ENCODE results near the gene ZNF574. TPM values are rescaled to one million over a fixed set of nuclear protein-coding genes. Genes with fewer than 3 reads are reported as not detected.

The ZNF574 gene
- polyA plus RNA-seq, 1 of the 3 experiments (the other 2 are of a cell fraction): 8.5 TPM

GRCh38 chr19:42102877-42103276 lies 26.9 kb downstream of the ZNF574 start:
- no peaks in the 10 kb centered on the region for H3K9me2 ChIP-seq
- peaks cover 0 to 8% of the 10 kb centered on the region in 2 experiments; a peak in 1 of 4 replicates for H3K4me1 ChIP-seq (ENCODE audit: control insufficient read depth in 1 of 2, insufficient read depth in 2 of 2, low read depth in 1 of 2, low read length in 1 of 2)
- H3K9me3 ChIP-seq: no peaks in the 10 kb centered on the region
- H3K27me3 ChIP-seq (ENCODE audit: insufficient read depth): no peaks in the 10 kb centered on the region
- H3F3A ChIP-seq (replicated peaks; ENCODE audit: insufficient read depth): peaks cover 9% of the 10 kb centered on the region
- 76% methylated on average over 2 of the region's 2 CpGs for WGBS (ENCODE audit: low lambda C conversion rate)
- TF ChIP-seq FOXJ3 (CRISPR knock-in tag; IDR thresholded peaks at IDR 0.05) (no peak), POLR2AphosphoS5 (IDR thresholded peaks at IDR 0.05; ENCODE audit: low read depth, low read length) (no peak), ELF1 (IDR thresholded peaks at IDR 0.05) (no peak), CTCF (IDR thresholded peaks at IDR 0.05) (no peak), MEF2A (IDR thresholded peaks at IDR 0.05; ENCODE audit: borderline replicate concordance, low read depth) (no peak), MAX (IDR thresholded peaks at IDR 0.05; ENCODE audit: low read depth) (no peak), TEAD4 (IDR thresholded peaks at IDR 0.05; ENCODE audit: borderline replicate concordance, insufficient read depth) (no peak), PBX3 (IDR thresholded peaks at IDR 0.05) (no peak), MXI1 (IDR thresholded peaks at IDR 0.05; ENCODE audit: low read depth, low read length) (no peak), TCF12 (IDR thresholded peaks at IDR 0.05) (no peak), GATA2 (CRISPR knock-in tag; IDR thresholded peaks at IDR 0.05) (no peak)
- no peak overlapping the region for H3K27ac ChIP-seq (ENCODE audit: low read depth in 2 of 2, low read length in 1 of 2)
- no peaks in the 10 kb centered on the region for H3K36me3 ChIP-seq (replicated peaks in 1 of 2; ENCODE audit: control insufficient read depth in 1 of 2, insufficient read depth in 2 of 2, low read length in 1 of 2)
- ChIA-PET CTCF (interaction anchor here (0.7 to 1.9 kb wide), 6 partner anchors 8 to 194 kb away, joined by 3 to 8 read pairs (median 4); no protein-coding TSS in a partner anchor), POLR2A (no interaction called here)
- no peak overlapping the region for H3K4me3 ChIP-seq (ENCODE audit: low read depth in 2 of 2, low read length in 1 of 2)
- H2AFZ ChIP-seq (ENCODE audit: low read depth): no peak overlapping the region
- no peaks in the 10 kb centered on the region for H3K79me2 ChIP-seq (ENCODE audit: insufficient read depth)
- no peak for DNase-seq
- no peak overlapping the region for H3K4me2 ChIP-seq
- H4K20me1 ChIP-seq (ENCODE audit: insufficient read depth): no peaks in the 10 kb centered on the region
- no peak overlapping the region for H3K9ac ChIP-seq

GRCh38 chr19:42105368-42105767 lies 29.4 kb downstream of the ZNF574 start:
- DNase-seq: no peak
- H3K27ac ChIP-seq (ENCODE audit: low read depth in 2 of 2, low read length in 1 of 2): no peak overlapping the region
- no peaks in the 10 kb centered on the region for H3K9me3 ChIP-seq
- H3K9me2 ChIP-seq: no peaks in the 10 kb centered on the region
- H3K27me3 ChIP-seq (ENCODE audit: insufficient read depth): no peaks in the 10 kb centered on the region
- ChIA-PET POLR2A (no interaction called here), CTCF (interaction anchor here (1.3 kb wide), 1 partner anchor 86 kb away, joined by 3 read pairs; no protein-coding TSS in a partner anchor)
- H3K4me3 ChIP-seq (ENCODE audit: low read depth in 2 of 2, low read length in 1 of 2): no peak overlapping the region
- no peak overlapping the region for H3K9ac ChIP-seq
- no peak overlapping the region for H3K4me2 ChIP-seq
- WGBS (ENCODE audit: low lambda C conversion rate): 61% methylated on average over 2 of the region's 2 CpGs
- H3K79me2 ChIP-seq (ENCODE audit: insufficient read depth): no peaks in the 10 kb centered on the region
- H2AFZ ChIP-seq (ENCODE audit: low read depth): no peak overlapping the region
- H4K20me1 ChIP-seq (ENCODE audit: insufficient read depth): no peaks in the 10 kb centered on the region
- H3K4me1 ChIP-seq (ENCODE audit: control insufficient read depth in 1 of 2, insufficient read depth in 2 of 2, low read depth in 1 of 2, low read length in 1 of 2): peaks cover 0 to 6% of the 10 kb centered on the region in 2 experiments; a peak in 2 of 4 replicates
- peaks cover 6% of the 10 kb centered on the region for H3F3A ChIP-seq (replicated peaks; ENCODE audit: insufficient read depth)
- no peaks in the 10 kb centered on the region for H3K36me3 ChIP-seq (replicated peaks in 1 of 2; ENCODE audit: control insufficient read depth in 1 of 2, insufficient read depth in 2 of 2, low read length in 1 of 2)
- TF ChIP-seq POLR2AphosphoS5 (IDR thresholded peaks at IDR 0.05; ENCODE audit: low read depth, low read length) (no peak), RXRA (IDR thresholded peaks at IDR 0.05; ENCODE audit: borderline replicate concordance, low read depth) (no peak), USF2 (IDR thresholded peaks at IDR 0.05; ENCODE audit: borderline replicate concordance, low read depth, low read length) (no peak), TCF12 (IDR thresholded peaks at IDR 0.05) (no peak), IRF3 (IDR thresholded peaks at IDR 0.05; ENCODE audit: low read depth, low read length) (no peak), REST (IDR thresholded peaks at IDR 0.05; ENCODE audit: low read depth, low read length) (no peak), SMC3 (IDR thresholded peaks at IDR 0.05; ENCODE audit: low read depth, low read length) (no peak), TAF1 (IDR thresholded peaks at IDR 0.05; ENCODE audit: borderline replicate concordance, low read depth, low read length) (no peak), TEAD4 (IDR thresholded peaks at IDR 0.05; ENCODE audit: borderline replicate concordance, insufficient read depth) (no peak), USF1 (IDR thresholded peaks at IDR 0.05; ENCODE audit: borderline replicate concordance, low read depth) (no peak)
